MV-4-11 (cell line): Measurements from ENCODE around the gene NBR1.
"Not testable (repeated sequence)": the region's sequence is repeated elsewhere in the genome, so short reads cannot be mapped to it uniquely, and the experiment has no call there.

Experiments used
- DNase-seq: peaks from one replicate; lab custom pipeline; 2025; lab: John Stamatoyannopoulos, UW

Gene NBR1

DNA sequence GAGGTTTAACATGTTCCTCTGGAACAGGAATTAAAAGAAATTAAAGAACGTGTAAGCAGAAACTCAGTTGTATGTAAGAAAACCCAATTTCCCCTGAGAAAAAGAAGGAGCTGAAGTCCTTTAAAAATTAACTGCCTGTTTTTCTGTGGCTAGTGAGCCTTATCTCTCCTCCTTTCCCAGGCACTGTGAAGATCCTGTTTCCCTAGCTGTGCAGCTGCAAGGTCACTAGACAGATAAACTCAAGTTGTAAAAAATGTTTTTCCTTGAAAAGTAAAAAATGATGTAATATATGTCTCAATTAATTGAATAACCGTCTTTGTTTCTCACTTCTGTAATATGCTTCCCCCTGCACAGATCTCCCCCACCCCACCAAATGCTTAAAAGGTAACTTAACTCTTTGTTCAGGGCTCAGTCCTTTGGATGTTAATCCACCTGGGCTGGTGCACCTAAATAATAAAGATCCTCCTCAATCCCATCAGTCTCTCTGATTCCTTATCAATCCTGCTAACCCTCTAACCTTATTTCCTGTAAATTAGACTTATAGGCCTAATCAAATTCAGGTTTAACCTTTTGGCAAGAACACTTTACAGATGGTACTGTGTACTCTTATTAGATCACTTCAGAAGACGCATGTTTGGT, 17.7 kb upstream of the NBR1 start:
- not testable (repeated sequence) for DNase-seq

GRCh38 chr17:43155666-43156065, 15.3 kb upstream of the NBR1 start:
- no peak for DNase-seq

GRCh38 chr17:43159232-43159631, 11.8 kb upstream of the NBR1 start:
- not testable (repeated sequence) for DNase-seq

GRCh38 chr17:43159957-43160356, 11.1 kb upstream of the NBR1 start:
- DNase-seq: not testable (repeated sequence)

GRCh38 chr17:43165971-43166370, 5.0 kb upstream of the NBR1 start:
- DNase-seq: not testable (repeated sequence)

- DNase-seq: peak; percentile 23
Measured at GRCh38 chr17:43169561-43170139, 1.4 kb upstream of the NBR1 start.

GRCh38 chr17:43170140-43170765, 761 bp upstream of the NBR1 start:
- peak; percentile 96 for DNase-seq

GRCh38 chr17:43171586-43172487, 823 bp downstream of the NBR1 start:
- DNase-seq: peak; percentile 98

DNA sequence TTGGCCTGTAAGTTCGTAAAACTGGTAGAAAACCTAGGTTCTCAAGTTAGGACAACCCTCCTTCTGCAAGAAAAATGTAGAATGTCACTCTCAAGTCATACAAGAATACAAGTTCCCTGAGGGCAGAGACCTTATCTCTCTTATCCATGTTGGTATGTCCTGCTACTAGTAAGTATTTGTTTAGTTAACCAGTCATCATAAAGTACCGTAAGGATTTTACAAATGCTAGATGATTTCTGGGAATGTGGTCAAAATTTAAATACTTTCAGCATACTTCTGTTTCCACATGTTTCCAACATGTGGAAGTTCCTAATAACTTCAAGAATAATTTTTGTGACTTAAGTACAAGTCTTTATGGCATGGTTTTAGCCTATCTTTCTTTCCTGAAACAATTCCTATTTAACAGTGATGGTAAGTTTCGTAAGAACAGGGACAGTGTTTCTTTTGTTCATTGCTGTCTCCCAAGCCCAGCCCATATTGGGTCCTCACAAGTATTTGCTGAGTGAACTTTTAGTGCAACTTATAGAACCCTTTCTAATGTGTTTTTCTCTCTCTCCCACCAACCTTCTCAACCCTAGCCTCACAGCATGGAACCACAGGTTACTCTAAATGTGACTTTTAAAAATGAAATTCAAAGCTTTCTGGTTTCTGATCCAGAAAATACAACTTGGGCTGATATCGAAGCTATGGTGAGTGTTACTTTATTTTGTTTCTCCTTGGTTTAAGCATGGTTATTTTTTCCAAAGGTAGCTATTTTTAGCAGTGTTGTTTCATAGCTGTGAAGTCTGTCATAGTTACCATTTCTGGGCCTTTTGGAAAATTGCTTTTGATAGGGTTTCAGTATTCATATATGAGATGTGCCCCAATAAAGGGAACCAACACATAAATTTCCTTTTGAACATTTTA, 4.5 kb downstream of the NBR1 start:
- no peak for DNase-seq

GRCh38 chr17:43176119-43176570, 5.1 kb downstream of the NBR1 start:
- DNase-seq: no peak

DNA sequence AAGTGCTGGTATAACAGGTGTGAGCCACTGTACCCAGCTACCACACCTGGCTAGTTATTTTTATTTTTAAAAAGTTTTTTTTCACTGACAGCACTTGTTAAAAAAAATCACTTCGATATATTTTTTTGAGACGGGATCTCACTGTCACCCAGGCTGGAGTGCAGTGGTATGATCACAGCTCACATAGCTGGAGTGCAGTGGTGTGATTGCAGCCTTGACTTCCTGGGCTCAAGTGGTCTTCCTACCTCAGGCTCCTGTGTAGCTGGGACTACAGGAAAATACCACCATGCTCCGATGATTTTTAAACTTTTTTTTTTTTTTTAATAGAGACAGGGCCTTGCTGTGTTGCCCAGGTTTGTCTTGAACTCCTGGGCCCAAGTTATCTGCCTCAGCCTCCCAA, 12.9 kb downstream of the NBR1 start:
- DNase-seq: no peak

DNA sequence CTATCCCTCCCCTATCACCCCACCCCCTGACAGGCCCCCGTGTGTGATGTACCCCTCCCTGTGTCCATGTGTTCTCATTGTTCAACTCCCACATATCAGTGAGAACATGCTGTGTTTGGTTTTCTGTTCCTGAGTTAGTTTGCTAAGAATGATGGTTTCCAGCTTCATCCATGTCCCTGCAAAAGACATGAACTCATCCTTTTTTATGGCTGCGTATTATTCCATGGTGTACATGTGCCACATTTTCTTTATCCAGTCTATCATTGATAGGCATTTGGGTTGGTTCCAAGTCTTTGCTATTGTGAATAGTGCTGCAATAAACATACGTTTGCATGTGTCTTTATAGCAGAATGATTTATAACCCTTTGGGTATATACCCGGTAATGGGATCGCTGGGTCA, 15.6 kb downstream of the NBR1 start:
- not testable (repeated sequence) for DNase-seq

DNA sequence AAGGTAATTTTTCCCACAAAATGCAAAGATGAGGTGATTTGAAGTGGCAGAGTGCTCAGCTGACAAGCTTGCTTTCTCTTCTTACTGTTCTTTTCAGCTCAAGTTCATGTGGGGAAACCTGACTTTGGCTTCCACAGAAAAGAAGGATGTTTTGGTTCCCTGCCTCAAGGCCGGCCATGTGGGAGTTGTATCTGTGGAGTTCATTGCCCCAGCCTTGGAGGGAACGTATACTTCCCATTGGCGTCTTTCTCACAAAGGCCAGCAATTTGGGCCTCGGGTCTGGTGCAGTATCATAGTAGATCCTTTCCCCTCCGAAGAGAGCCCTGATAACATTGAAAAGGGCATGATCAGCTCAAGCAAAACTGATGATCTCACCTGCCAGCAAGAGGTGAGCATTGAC, 22.2 kb downstream of the NBR1 start:
- no peak for DNase-seq

- no peak for DNase-seq
Measured at GRCh38 chr17:43199633-43200032, 28.6 kb downstream of the NBR1 start.

DNA sequence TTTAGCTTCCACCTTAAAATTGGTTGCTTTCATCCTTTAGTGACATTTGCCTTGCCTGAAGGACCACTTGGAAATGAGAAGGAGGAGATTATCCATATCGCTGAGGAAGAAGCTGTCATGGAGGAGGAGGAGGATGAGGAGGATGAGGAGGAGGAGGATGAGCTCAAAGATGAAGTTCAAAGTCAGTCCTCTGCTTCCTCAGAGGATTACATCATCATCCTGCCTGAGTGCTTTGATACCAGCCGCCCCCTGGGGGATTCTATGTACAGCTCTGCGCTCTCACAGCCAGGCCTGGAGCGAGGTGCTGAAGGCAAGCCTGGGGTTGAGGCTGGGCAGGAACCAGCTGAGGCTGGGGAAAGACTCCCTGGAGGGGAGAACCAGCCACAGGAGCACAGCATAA, 29.1 kb downstream of the NBR1 start:
- DNase-seq: no peak

DNA sequence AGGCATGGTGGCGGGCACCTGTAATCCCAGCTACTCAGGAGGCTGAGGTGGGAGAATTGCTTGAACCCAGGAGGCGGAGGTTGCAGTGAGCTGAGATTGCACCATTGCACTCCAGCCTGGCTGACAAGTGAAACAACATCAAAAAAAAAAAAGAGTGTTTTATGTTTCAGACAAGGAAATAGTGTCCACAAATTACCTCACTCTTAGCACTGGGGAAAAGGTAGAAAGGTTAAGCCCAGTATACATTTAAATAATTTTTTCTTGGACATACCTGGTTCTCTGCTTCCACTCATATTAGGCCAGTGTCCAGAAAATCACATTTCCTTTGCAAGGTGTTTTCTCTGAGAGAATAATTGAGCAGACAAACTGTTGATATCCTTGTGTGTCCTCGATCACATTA, 32.0 kb downstream of the NBR1 start:
- DNase-seq: not testable (repeated sequence)

- no peak for DNase-seq
Measured at GRCh38 chr17:43210576-43210975, 39.6 kb downstream of the NBR1 start.

GRCh38 chr17:43211123-43211479, 40.1 kb downstream of the NBR1 start:
- no peak for DNase-seq

- peak; percentile 68 for DNase-seq
Measured at GRCh38 chr17:43211480-43212402, 40.7 kb downstream of the NBR1 start, which contains the start of gene TMEM106A. TSS of gene TMEM106A (plus strand) at chr17:43211875. CDS start at chr17:43213042, 1,167 bp downstream.
